HUES6 (cell line): ENCODE measurements around the gene EZR.

Source experiments
- H3K27ac ChIP-seq: 2 replicates; pipeline ENCODE4 v1.7.0; 2013; ENCODE audit warnings: low read depth, mild to moderate bottlenecking, low read length, inconsistent platforms
- H3K27me3 ChIP-seq: 2 replicates; pipeline ENCODE4 v1.6.1; 2013; ENCODE audit warnings: low read length; ENCODE audit not compliant: control insufficient read depth, insufficient read depth
- H3K36me3 ChIP-seq: 2 replicates; pipeline ENCODE4 v1.6.1; 2013; ENCODE audit warnings: low read length; ENCODE audit not compliant: control insufficient read depth, insufficient read depth
- H3K4me1 ChIP-seq: 2 replicates; pipeline ENCODE4 v1.6.1; 2013; ENCODE audit warnings: low read length; ENCODE audit not compliant: control insufficient read depth, insufficient read depth
- H3K4me3 ChIP-seq: 2 replicates; pipeline ENCODE4 v1.5.1; 2013; ENCODE audit warnings: low read depth, low read length
- H3K9ac ChIP-seq: one replicate; pipeline ENCODE4 v1.6.1; 2013; ENCODE audit warnings: mild to moderate bottlenecking, low read length
- H3K9me3 ChIP-seq: 2 replicates; pipeline ENCODE4 v1.6.1; 2013; ENCODE audit warnings: low read depth, low read length; ENCODE audit not compliant: control insufficient read depth, insufficient read depth

Gene EZR

DNA sequence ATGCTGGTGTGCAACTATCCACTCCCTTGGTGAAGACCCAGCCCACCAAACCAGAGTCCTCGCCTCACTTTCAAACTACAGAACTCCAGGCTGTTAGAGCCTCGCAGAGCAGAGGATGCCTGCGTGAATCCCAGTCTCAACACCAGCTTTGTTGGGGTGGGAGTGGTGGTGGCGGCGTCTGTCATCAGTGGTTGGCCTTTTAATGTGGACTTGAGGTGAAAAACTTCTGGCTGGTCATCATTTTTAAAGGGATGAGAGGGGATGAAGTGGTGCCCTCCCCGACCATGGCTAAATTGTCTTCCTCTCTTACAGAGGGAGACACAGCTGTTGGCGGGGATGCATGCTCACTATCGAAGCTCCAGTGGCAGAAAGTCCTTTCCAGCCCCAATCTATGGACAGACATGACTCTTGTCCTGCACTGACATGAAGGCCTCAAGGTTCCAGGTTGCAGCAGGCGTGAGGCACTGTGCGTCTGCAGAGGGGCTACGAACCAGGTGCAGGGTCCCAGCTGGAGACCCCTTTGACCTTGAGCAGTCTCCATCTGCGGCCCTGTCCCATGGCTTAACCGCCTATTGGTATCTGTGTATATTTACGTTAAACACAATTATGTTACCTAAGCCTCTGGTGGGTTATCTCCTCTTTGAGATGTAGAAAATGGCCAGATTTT, 54.9 kb downstream of the EZR start:
- Histone ChIP-seq H3K9ac (no peak overlapping the region), H3K36me3 (peaks cover 48% of the 10 kb centered on the region), H3K27me3 (no peaks in the 10 kb centered on the region), H3K9me3 (no peaks in the 10 kb centered on the region), H3K27ac (no peak overlapping the region), H3K4me3 (no peak overlapping the region), H3K4me1 (peaks cover 7% of the 10 kb centered on the region)

DNA sequence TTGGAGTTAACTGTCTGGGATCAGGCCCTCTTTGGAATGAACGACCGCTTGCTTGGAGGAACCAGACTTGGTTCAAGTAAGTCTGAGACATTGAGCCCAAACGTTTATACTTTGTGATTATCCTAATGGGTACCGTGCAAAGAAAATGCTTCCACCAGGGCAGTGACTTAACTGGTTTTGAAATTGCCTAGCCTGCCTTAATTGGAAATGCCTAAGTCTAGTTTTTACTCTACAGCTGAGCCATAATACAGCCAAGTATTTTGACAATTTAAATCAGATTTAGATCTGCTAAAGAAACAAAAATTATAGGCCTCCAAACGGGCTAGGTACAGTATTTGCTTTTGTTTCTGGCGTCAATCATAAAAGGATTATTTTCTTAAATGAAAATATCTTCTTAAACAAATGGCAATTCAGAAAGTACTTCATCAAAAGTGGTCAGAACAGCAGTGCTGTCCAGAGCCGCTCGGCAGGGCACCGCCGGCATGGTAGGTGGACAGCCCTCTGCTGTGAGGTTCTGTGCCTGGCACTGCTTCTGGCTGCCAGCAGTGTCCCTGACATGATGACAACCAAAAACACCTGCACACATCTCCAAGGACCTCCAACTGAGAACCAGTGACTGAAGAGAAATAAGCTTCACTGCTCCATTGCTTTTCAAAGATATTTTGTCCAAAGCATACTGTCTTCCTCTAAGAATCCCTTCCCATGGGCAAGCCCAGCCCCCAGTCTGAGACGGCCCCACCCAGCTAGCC, 55.6 kb downstream of the EZR start:
- peaks cover 12% of the 10 kb centered on the region for H3K4me1 ChIP-seq
- H3K36me3 ChIP-seq: peaks cover 41% of the 10 kb centered on the region
- no peaks in the 10 kb centered on the region for H3K27me3 ChIP-seq
- no peak overlapping the region for H3K27ac ChIP-seq
- H3K4me3 ChIP-seq: no peak overlapping the region
- no peaks in the 10 kb centered on the region for H3K9me3 ChIP-seq
- no peak overlapping the region for H3K9ac ChIP-seq

DNA sequence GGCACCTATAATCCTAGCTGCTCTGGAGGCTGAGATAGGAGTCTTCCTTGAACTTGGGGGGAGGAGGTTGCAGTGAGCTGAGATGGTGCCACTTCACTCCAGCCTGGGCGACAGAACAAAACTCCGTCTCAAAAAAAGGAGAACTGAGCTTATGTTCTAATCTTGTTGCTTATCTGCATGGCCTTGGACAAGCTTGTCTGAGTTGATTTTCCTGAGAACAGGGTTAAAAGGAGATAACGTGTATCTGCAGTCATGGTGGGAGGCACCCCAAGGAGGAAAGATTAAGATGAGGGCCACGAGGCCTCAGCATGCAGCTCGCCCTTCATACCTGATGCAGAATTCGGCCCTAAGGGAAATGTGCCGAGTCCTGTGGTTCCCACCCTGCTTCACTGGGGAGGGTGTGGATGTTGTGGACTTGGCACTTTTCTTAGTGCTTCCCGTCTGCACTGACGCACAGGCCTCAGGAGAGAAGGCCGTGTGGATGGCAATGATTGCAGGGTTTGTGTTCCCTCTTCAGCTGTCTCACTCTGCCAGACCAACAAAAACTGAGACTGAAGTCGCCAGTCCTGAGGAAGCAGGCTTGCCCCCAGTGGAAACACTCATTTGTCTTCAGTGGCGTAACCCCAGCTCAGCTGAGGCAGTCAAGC, 56.3 kb downstream of the EZR start:
- no peak overlapping the region for H3K27ac ChIP-seq
- no peaks in the 10 kb centered on the region for H3K9me3 ChIP-seq
- H3K36me3 ChIP-seq: peaks cover 34% of the 10 kb centered on the region
- H3K27me3 ChIP-seq: no peaks in the 10 kb centered on the region
- H3K4me3 ChIP-seq: no peak overlapping the region
- H3K9ac ChIP-seq: peak overlapping the region; percentile 2
- H3K4me1 ChIP-seq: peaks cover 19% of the 10 kb centered on the region

DNA sequence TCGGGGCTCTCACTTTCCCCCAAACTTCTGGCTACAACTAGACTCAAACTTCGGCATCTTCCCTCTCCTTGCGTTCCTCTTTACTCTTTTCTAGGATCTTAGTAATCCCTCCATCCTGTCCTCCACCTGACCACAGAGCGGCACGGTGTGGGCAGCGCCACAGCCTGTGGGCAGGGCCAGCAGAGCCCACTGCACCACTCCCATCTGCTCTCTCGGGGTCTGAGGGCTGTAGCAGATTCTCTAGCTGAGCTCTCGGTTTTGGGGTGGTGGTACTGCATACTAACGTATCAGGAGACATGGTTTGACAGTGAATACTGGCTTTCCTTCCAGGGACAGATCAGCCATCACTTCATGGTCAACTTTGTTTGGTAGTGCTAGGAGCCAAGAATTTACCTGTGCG, 57.4 kb downstream of the EZR start:
- Histone ChIP-seq H3K9ac (no peak overlapping the region), H3K4me3 (no peak overlapping the region), H3K27me3 (no peaks in the 10 kb centered on the region), H3K9me3 (no peaks in the 10 kb centered on the region), H3K4me1 (peaks cover 26% of the 10 kb centered on the region), H3K36me3 (peaks cover 23% of the 10 kb centered on the region), H3K27ac (no peak overlapping the region)

DNA sequence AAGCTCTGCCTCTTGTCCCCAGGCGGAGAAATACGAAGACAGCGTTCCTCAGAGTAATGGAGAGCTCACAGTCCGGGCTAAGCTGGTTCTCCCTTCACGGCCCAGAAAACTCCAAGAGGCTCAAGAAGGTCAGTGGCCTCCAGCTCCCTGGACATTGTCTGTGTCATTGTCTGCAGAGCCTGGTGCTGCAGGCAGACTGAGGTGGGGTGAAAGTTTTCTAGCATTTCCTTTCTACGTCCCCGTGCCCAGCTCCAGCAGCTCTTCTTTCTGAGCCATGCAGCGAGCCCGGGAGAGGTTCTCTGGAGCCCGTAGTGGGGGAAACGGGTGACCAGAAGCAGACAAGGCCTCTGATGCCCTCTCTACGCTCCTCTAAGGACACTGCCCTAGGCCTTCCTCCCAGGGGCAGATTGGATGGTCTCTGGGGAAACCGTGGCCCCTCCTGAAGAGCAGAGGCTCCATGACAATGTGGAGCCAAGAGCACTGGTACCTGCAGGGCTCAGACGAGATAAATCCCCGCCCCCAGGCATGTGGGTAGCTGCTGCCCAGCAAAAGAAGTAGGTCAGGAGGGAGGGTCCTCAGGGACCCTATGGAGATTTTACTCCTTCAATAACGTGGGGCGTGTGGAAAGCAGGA, 58.4 kb downstream of the EZR start:
- peaks cover 13% of the 10 kb centered on the region for H3K36me3 ChIP-seq
- no peak overlapping the region for H3K4me3 ChIP-seq
- H3K9me3 ChIP-seq: no peaks in the 10 kb centered on the region
- H3K27ac ChIP-seq: no peak overlapping the region
- peaks cover 27% of the 10 kb centered on the region for H3K4me1 ChIP-seq
- H3K27me3 ChIP-seq: no peaks in the 10 kb centered on the region
- H3K9ac ChIP-seq: no peak overlapping the region

DNA sequence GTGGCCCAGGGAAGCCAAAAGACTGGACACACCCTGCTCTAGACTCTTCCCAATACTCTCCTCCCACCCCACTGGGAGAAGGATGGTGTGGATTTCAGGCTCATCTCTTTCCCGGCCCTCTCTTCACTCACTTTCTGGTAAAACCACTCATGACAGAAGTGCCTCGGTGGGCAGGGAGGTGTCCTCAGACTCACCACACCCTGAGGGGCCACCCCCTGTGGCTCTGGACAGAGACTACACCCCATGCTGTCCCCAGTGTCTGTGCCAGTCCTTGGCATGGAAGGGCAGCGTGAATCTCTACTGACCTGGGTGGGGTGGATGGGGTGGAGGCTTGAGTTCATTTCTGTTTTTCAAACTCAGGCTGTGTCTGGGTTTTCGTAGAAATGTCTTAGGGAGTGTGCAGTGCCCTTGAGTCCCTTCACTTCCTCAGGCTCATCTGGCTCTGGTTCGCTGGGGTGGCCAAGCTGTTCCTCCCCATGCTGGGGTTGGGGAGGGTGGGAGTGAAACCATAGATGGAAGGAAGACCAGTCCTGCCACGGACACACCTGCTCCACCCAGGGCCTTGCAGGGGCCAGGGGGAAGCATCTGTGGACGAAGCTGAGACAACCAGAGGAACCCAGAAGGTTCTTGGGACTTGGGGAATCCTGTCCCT, 59.1 kb downstream of the EZR start:
- H3K9ac ChIP-seq: no peak overlapping the region
- H3K4me3 ChIP-seq: no peak overlapping the region
- H3K4me1 ChIP-seq: peaks cover 34% of the 10 kb centered on the region
- H3K36me3 ChIP-seq: peaks cover 7% of the 10 kb centered on the region
- no peak overlapping the region for H3K27ac ChIP-seq
- H3K27me3 ChIP-seq: no peaks in the 10 kb centered on the region
- no peaks in the 10 kb centered on the region for H3K9me3 ChIP-seq

DNA sequence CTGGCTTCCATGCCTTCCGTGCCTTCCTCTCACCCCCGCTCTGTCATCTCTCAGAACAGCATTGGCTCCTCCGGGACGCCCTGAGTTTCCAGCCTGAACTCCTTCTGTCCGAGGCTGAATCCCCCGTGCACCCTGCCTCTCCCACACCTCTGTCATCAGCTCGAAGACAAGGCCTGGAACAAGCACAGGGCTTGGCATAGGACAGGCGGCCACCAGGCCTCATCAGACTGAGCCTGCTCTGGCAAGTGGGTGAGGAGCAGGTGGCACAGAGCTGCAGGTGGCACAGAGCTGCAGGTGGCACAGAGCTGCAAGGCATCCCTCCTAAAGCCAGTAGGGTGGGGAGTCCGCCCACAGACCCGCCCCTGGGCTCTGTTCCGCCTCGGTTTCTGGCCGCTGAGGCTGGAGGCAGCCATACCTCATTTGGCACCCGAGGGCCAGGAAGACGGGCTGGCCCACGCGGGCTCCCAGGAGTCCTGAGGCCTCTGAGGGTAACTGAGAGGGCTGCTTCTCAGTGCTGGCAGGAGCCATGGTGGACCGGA, 60.2 kb downstream of the EZR start:
- H3K27me3 ChIP-seq: no peaks in the 10 kb centered on the region
- no peak overlapping the region for H3K27ac ChIP-seq
- no peak overlapping the region for H3K4me3 ChIP-seq
- no peak overlapping the region for H3K9ac ChIP-seq
- peaks cover 34% of the 10 kb centered on the region for H3K4me1 ChIP-seq
- H3K9me3 ChIP-seq: no peaks in the 10 kb centered on the region
- H3K36me3 ChIP-seq: no peaks in the 10 kb centered on the region

DNA sequence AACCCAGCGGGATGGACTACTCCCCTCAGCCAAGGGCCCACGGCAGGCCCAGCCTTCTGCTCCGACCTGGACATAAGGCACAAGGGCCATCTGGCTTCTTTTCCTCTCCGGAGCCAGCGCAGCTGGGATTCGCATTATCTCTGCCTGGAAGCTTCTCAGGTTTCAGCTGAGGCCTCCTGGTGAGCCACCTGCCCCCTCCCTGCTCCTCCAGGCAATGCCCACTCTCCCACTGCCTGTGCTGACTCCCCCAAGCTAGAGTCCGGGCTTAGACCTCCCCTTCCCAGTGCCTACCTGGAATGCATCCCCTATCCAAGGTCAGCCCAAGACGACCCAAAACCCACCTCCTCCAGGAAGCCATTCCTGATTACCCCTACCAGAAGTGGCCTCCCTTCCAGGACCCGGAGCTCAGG, 60.7 kb downstream of the EZR start:
- Histone ChIP-seq H3K9me3 (no peaks in the 10 kb centered on the region), H3K4me3 (no peak overlapping the region), H3K27me3 (no peaks in the 10 kb centered on the region), H3K4me1 (peaks cover 34% of the 10 kb centered on the region), H3K9ac (no peak overlapping the region), H3K27ac (no peak overlapping the region), H3K36me3 (no peaks in the 10 kb centered on the region)

DNA sequence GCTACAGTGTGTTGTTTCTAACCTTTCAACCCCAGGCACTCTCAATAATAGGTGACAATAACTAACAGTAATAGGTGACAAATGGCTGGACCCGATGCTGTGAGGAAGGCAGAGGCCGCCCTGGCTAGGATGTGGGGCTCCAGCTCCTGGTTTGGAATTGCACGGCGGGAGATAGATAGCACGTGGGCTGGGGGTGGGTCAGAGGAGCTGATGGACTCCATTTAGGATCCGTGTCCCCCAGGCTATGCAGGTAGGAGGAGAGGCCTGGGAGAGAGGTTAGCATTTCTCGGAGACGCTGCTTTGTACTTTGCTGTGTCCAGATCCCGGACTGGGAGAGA, 61.4 kb downstream of the EZR start:
- no peak overlapping the region for H3K9ac ChIP-seq
- no peak overlapping the region for H3K4me3 ChIP-seq
- no peaks in the 10 kb centered on the region for H3K27me3 ChIP-seq
- peaks cover 36% of the 10 kb centered on the region for H3K4me1 ChIP-seq
- H3K9me3 ChIP-seq: no peaks in the 10 kb centered on the region
- H3K27ac ChIP-seq: no peak overlapping the region
- H3K36me3 ChIP-seq: no peaks in the 10 kb centered on the region

DNA sequence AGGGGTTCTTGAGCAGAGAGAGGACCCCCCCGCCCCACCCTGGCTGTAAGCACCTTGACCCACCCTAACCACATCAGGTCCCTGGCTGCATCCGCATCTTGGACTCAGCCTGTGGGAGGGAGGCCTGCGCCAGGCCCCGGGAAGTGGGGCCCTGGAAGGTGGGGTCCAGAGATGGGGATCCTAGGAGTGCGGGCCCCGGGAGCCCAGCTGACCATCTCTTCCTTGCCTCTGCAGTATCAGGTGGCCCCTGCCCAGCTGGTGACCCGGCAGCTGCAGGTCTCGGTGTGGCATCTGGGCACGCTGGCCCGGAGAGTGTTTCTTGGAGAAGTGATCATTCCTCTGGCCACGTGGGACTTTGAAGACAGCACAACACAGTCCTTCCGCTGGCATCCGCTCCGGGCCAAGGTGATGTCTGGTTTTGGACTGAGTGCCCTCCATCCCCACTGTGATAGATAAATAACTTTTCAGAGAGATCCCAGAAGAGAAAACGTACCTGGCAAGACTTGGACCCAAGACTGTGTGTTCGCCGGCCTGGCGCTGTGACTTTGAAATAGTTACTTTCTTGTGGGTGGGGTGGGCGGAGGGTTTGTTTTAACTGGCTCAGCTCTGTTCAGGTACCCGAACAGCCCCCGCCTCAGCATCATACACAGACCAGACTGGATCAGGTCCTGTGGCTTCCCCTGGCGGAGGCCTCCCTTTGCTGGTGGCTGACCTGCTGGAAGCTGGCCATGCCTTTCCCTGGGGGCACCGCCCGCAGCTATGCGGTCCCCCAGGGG, 62.0 kb downstream of the EZR start:
- H3K4me1 ChIP-seq: peaks cover 39% of the 10 kb centered on the region
- no peak overlapping the region for H3K4me3 ChIP-seq
- H3K27me3 ChIP-seq: no peaks in the 10 kb centered on the region
- H3K27ac ChIP-seq: no peak overlapping the region
- H3K36me3 ChIP-seq: no peaks in the 10 kb centered on the region
- H3K9ac ChIP-seq: no peak overlapping the region
- H3K9me3 ChIP-seq: no peaks in the 10 kb centered on the region
